H9 (cell line): Measurements from ENCODE around the gene CTSW. TPM values are rescaled to one million over a fixed set of nuclear protein-coding genes. Genes with fewer than 3 reads are reported as not detected.

Experiments used
- DNase-seq: peaks from one replicate; pipeline ENCODE4 v3.0.0-alpha.2; 2017
- H2AFZ ChIP-seq: one replicate; pipeline ENCODE4 v1.6.1; 2013; ENCODE audit warnings: mild to moderate bottlenecking, low read length, control low read depth, moderate library complexity
- H2AK5ac ChIP-seq: 2 replicates; pipeline ENCODE4 v1.6.1; 2013; ENCODE audit warnings: low read length, control low read depth, mixed read lengths; ENCODE audit not compliant: insufficient read length
- H2BK120ac ChIP-seq: one replicate; pipeline ENCODE4 v1.6.1; 2013; ENCODE audit warnings: low read depth, mild to moderate bottlenecking, low read length, control low read depth, inconsistent platforms; ENCODE audit not compliant: poor library complexity, severe bottlenecking
- H2BK12ac ChIP-seq: 2 replicates; pipeline ENCODE4 v1.6.1; 2013; ENCODE audit warnings: low read length, control low read depth, mixed read lengths, low read depth; ENCODE audit not compliant: insufficient read length
- H2BK15ac ChIP-seq: 2 replicates; pipeline ENCODE4 v1.6.1; 2013; ENCODE audit warnings: low read depth, low read length, control low read depth
- H2BK20ac ChIP-seq: one replicate; pipeline ENCODE4 v1.6.1; 2013; ENCODE audit warnings: low read depth, mild to moderate bottlenecking, low read length, control low read depth, inconsistent platforms; ENCODE audit not compliant: poor library complexity, severe bottlenecking
- H2BK5ac ChIP-seq: 2 replicates; pipeline ENCODE4 v1.6.1; 2013; ENCODE audit warnings: low read length, control low read depth, mixed read lengths; ENCODE audit not compliant: insufficient read length
- H3K14ac ChIP-seq: 2 replicates; pipeline ENCODE4 v1.6.1; 2013; ENCODE audit warnings: low read length, control low read depth; ENCODE audit not compliant: insufficient read depth
- H3K18ac ChIP-seq: 2 replicates; pipeline ENCODE4 v1.6.1; 2013; ENCODE audit warnings: low read depth, mild to moderate bottlenecking, mixed read lengths, low read length, control low read depth; ENCODE audit not compliant: insufficient read length
- H3K23ac ChIP-seq: 2 replicates; pipeline ENCODE4 v1.6.1; 2013; ENCODE audit warnings: low read length, control low read depth, mixed read lengths, low read depth; ENCODE audit not compliant: insufficient read length
- H3K23me2 ChIP-seq: 2 replicates; pipeline ENCODE4 v1.6.1; 2013; ENCODE audit warnings: low read depth, mild to moderate bottlenecking, mixed read lengths, low read length, control low read depth; ENCODE audit not compliant: insufficient read length, poor library complexity, severe bottlenecking
- H3K27ac ChIP-seq: 2 replicates; pipeline ENCODE4 v1.5.1; 2013; ENCODE audit warnings: low read length, control low read depth, mixed read lengths, low read depth; ENCODE audit not compliant: insufficient read length
- H3K27me3 ChIP-seq: 2 replicates; pipeline ENCODE4 v1.6.1; 2013; ENCODE audit warnings: low read length, control low read depth, inconsistent platforms; ENCODE audit not compliant: insufficient read depth
- H3K4ac ChIP-seq: 2 replicates; pipeline ENCODE4 v1.6.1; 2013; ENCODE audit warnings: low read depth, mild to moderate bottlenecking, control low read depth, inconsistent platforms, low read length, moderate library complexity
- H3K4me1 ChIP-seq: 2 replicates; pipeline ENCODE4 v1.6.1; 2013; ENCODE audit warnings: low read length, control low read depth, inconsistent platforms; ENCODE audit not compliant: insufficient read depth
- H3K4me2 ChIP-seq: 2 replicates; pipeline ENCODE4 v1.6.1; 2013; ENCODE audit warnings: low read length, control low read depth, mixed read lengths; ENCODE audit not compliant: insufficient read length, insufficient read depth
- H3K56ac ChIP-seq: 2 replicates; pipeline ENCODE4 v1.6.1; 2013; ENCODE audit warnings: low read depth, mild to moderate bottlenecking, mixed read lengths, low read length, control low read depth; ENCODE audit not compliant: insufficient read length
- H3K79me1 ChIP-seq: 2 replicates; pipeline ENCODE4 v1.6.1; 2013; ENCODE audit warnings: low read depth, mild to moderate bottlenecking, moderate library complexity, low read length, control low read depth, inconsistent platforms; ENCODE audit not compliant: insufficient read depth, poor library complexity, severe bottlenecking
- H3K79me2 ChIP-seq: 2 replicates; pipeline ENCODE4 v1.6.1; 2013; ENCODE audit warnings: low read length, control low read depth, inconsistent platforms; ENCODE audit not compliant: insufficient read depth
- H3K9ac ChIP-seq: 2 replicates; pipeline ENCODE4 v1.6.1; 2013; ENCODE audit warnings: low read length, control low read depth, mixed read lengths; ENCODE audit not compliant: insufficient read length; ENCODE audit errors: extremely low read depth
- H3K9me3 ChIP-seq: one replicate; pipeline ENCODE4 v1.6.1; 2013; ENCODE audit warnings: low read depth, low read length, inconsistent platforms; ENCODE audit not compliant: control insufficient read depth
- H3T11ph ChIP-seq: one replicate; pipeline ENCODE4 v1.6.1; 2013; ENCODE audit warnings: mild to moderate bottlenecking, low read length, control low read depth, inconsistent platforms
- H4K20me1 ChIP-seq: one replicate; pipeline ENCODE4 v1.6.1; 2013; ENCODE audit not compliant: control insufficient read depth, insufficient read length, insufficient read depth
- H4K5ac ChIP-seq: 2 replicates; pipeline ENCODE4 v1.6.1; 2013; ENCODE audit warnings: low read depth, mild to moderate bottlenecking, mixed read lengths, low read length, control low read depth; ENCODE audit not compliant: insufficient read length
- H4K8ac ChIP-seq: replicated peaks from 2 replicates; pipeline ENCODE4 v1.6.1; 2013; ENCODE audit warnings: low read length, control low read depth, mixed read lengths, low read depth; ENCODE audit not compliant: insufficient read length
- H4K91ac ChIP-seq: 2 replicates; pipeline ENCODE4 v1.6.1; 2013; ENCODE audit warnings: low read depth, mild to moderate bottlenecking, moderate library complexity, mixed read lengths, low read length, control low read depth; ENCODE audit not compliant: insufficient read length
- H3K27ac Mint-ChIP-seq, 3 experiments: 2 replicates in 2 of 3; 3 replicates in 1 of 3; pipeline ENCODE4 v1.8.0; 2020 to 2021; ENCODE audit warnings: mixed read lengths in 3 of 3, mild to moderate bottlenecking in 1 of 3, moderate library complexity in 1 of 3
- H3K27me3 Mint-ChIP-seq: 2 replicates; pipeline ENCODE4 v1.8.0; 2021; ENCODE audit warnings: low read depth, mild to moderate bottlenecking, moderate library complexity, mixed read lengths
- H3K36me3 Mint-ChIP-seq, 3 experiments: 2 replicates in 2 of 3; 3 replicates in 1 of 3; pipeline ENCODE4 v1.8.0; 2020 to 2021; ENCODE audit warnings: low read depth in 3 of 3, mixed read lengths in 3 of 3; ENCODE audit not compliant: insufficient read depth in 1 of 3
- H3K4me1 Mint-ChIP-seq, 2 experiments: 2 replicates each; pipeline ENCODE4 v1.8.0; 2020; ENCODE audit warnings: mixed read lengths in 2 of 2
- H3K4me3 Mint-ChIP-seq, 2 experiments: 2 replicates in 1 of 2; 3 replicates in 1 of 2; pipeline ENCODE4 v1.8.0; 2020 to 2021; ENCODE audit warnings: mild to moderate bottlenecking in 2 of 2, mixed read lengths in 2 of 2, moderate library complexity in 1 of 2
- H3K9me3 Mint-ChIP-seq, 2 experiments: 2 replicates in 1 of 2; 3 replicates in 1 of 2; pipeline ENCODE4 v1.8.0; 2020; ENCODE audit warnings: mild to moderate bottlenecking in 2 of 2, mixed read lengths in 2 of 2, moderate library complexity in 1 of 2
- WGBS: extraction: QIAGEN DNeasy Blood & Tissue Kit; methylation state at CpG from one replicate; pipeline ENCODE4 v1.1.7; 2013; ENCODE audit warnings: missing lambda C conversion rate, low lambda C conversion rate, mixed read lengths; ENCODE audit not compliant: insufficient read length; ENCODE audit errors: extremely low coverage; 5-methylcytosine and 5-hydroxymethylcytosine counted together
- total RNA-seq: library from RNA; stranded (reverse); gene quantifications from 2 replicates; pipeline ENCODE4 v1.2.1, GENCODE V29; 2021
- TF ChIP-seq, protein P1 (sequence below): fragments of 200-600 bp; sonication (generic); conservative IDR thresholded peaks from 3 replicates; pipeline ENCODE4 v1.8.0; 2021; ENCODE audit warnings: antibody characterized with exemption, mild to moderate bottlenecking

Gene CTSW
- total RNA-seq, 1 experiment from 2014 or later = not detected

DNA sequence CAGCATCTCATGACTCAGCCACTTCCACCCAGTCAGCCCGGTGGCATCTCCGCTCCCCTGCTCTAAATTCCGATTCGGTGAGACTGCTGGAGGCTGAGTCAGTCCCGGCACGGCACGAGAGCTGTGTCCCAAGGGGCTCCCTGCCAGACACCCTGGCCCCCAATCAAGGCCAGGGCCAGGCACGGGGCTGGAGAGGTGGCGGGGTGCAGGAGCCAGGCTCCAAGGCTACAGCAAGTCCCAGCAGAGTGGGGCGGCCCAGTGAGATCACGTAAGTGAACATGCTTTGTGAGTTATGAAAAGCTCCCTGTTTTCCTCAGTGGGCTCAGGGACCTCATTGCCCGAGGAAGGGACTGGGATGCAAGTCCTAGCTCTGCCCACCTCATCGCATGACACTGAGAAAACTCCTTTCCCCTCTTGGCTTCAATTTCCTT, 36.2 kb downstream of the CTSW start:
- peak; percentile 71 for DNase-seq

More for the DNA sequence above, 36.2 kb downstream of the CTSW start:
- Histone ChIP-seq H4K8ac (no peak overlapping the region), H3K56ac (no peak overlapping the region), H3K9me3 (no peaks in the 10 kb centered on the region), H3T11ph (no peak overlapping the region), H3K4ac (no peak overlapping the region), H3K18ac (no peak overlapping the region), H2AFZ (no peak overlapping the region), H2BK120ac (no peak overlapping the region), H3K14ac (no peak overlapping the region), H2BK20ac (no peak overlapping the region), H2BK12ac (no peak overlapping the region), H3K27ac (no peak overlapping the region), H3K23me2 (peaks cover 11% of the 10 kb centered on the region), H2BK15ac (no peak overlapping the region), H3K79me1 (no peaks in the 10 kb centered on the region), H3K27me3 (no peaks in the 10 kb centered on the region), H3K4me2 (no peak overlapping the region), H4K91ac (no peak overlapping the region), H2AK5ac (no peak overlapping the region), H3K23ac (no peak overlapping the region), H4K5ac (no peak overlapping the region), H2BK5ac (no peak overlapping the region), H3K9ac (no peak overlapping the region), H3K4me1 (no peaks in the 10 kb centered on the region; the same call in 1 of the 2 replicates), H3K79me2 (no peaks in the 10 kb centered on the region), H4K20me1 (no peaks in the 10 kb centered on the region)
- peaks cover 24 to 34% of the 10 kb centered on the region in 2 experiments for H3K4me1 Mint-ChIP-seq
- TF ChIP-seq, protein P1, sequence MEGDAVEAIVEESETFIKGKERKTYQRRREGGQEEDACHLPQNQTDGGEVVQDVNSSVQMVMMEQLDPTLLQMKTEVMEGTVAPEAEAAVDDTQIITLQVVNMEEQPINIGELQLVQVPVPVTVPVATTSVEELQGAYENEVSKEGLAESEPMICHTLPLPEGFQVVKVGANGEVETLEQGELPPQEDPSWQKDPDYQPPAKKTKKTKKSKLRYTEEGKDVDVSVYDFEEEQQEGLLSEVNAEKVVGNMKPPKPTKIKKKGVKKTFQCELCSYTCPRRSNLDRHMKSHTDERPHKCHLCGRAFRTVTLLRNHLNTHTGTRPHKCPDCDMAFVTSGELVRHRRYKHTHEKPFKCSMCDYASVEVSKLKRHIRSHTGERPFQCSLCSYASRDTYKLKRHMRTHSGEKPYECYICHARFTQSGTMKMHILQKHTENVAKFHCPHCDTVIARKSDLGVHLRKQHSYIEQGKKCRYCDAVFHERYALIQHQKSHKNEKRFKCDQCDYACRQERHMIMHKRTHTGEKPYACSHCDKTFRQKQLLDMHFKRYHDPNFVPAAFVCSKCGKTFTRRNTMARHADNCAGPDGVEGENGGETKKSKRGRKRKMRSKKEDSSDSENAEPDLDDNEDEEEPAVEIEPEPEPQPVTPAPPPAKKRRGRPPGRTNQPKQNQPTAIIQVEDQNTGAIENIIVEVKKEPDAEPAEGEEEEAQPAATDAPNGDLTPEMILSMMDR = no peak
- no peaks in the 10 kb centered on the region; a peak in 1 of 5 replicates for H3K9me3 Mint-ChIP-seq
- no peak overlapping the region for H3K4me3 Mint-ChIP-seq
- H3K36me3 Mint-ChIP-seq = peaks cover 0 to 7% (median 5%) of the 10 kb centered on the region in 3 experiments; a peak in 5 of 7 replicates
- whole genome bisulfite sequencing = no CpG with 5 or more reads among the region's 13 CpGs
- peaks cover 11% of the 10 kb centered on the region for H3K27me3 Mint-ChIP-seq
- H3K27ac Mint-ChIP-seq = no peak overlapping the region
